Astrocyte (in vitro differentiated cells and primary cell): ENCODE data around the gene TMA7. TPM values are rescaled to one million over a fixed set of nuclear protein-coding genes. Genes with fewer than 3 reads are reported as not detected.

Experiments
- total RNA-seq: library from RNA; stranded (reverse); gene quantifications from 2 replicates; pipeline ENCODE4 v1.2.1, GENCODE V29; 2021

Gene TMA7
- total RNA-seq, 1 donor from 2014 or later: 272 TPM

Other genes starting within 250 kb of the TMA7 start
- gene CAMP, start 216.8 kb upstream of the TMA7 start, total RNA-seq: not detected in 2 replicates
- 9.1 and 9.9 TPM in 2 replicates for gene ZNF589, start 199.2 kb upstream of the TMA7 start, total RNA-seq
- 23.3 and 25.0 TPM in 2 replicates for gene NME6, start 138.9 kb upstream of the TMA7 start, total RNA-seq
- gene SPINK8, start 106.6 kb upstream of the TMA7 start, total RNA-seq: not detected in 2 replicates
- not detected in 2 replicates for gene FBXW12, start 68.0 kb upstream of the TMA7 start, total RNA-seq
- gene PLXNB1, start 10.2 kb upstream of the TMA7 start, total RNA-seq: 42.0 and 59.2 TPM in 2 replicates
- gene CCDC51, start 138 bp upstream of the TMA7 start, total RNA-seq: 16.4 and 16.5 TPM in 2 replicates
- 6.2 and 6.6 TPM in 2 replicates for gene ATRIP, start 6.5 kb downstream of the TMA7 start, total RNA-seq
- 333 and 346 TPM in 2 replicates for gene SHISA5, start 63.9 kb downstream of the TMA7 start, total RNA-seq
- 27.5 and 27.8 TPM in 2 replicates for gene PFKFB4, start 116.5 kb downstream of the TMA7 start, total RNA-seq
- gene UCN2, start 123.5 kb downstream of the TMA7 start, total RNA-seq: 2.8 and 3.3 TPM in 2 replicates
- 25.8 and 28.7 TPM in 2 replicates for gene COL7A1, start 155.1 kb downstream of the TMA7 start, total RNA-seq
- 190 and 199 TPM in 2 replicates for gene UQCRC1, start 169.4 kb downstream of the TMA7 start, total RNA-seq
- gene TMEM89, start 181.5 kb downstream of the TMA7 start, total RNA-seq: 0.36 and 0.48 TPM in 2 replicates
- gene SLC26A6, start 195.2 kb downstream of the TMA7 start, total RNA-seq: 30.3 and 32.0 TPM in 2 replicates
- gene CELSR3, start 222.6 kb downstream of the TMA7 start, total RNA-seq: 8.6 and 10.2 TPM in 2 replicates
- gene NCKIPSD, start 245.7 kb downstream of the TMA7 start, total RNA-seq: 18.3 and 21.6 TPM in 2 replicates